ENCODE results near the gene ADARB2. TPM values are rescaled to one million over a fixed set of nuclear protein-coding genes. Genes with fewer than 3 reads are reported as not detected.

Gene ADARB2
- total RNA-seq, 6 experiments from 2014 or later: not detected

DNA sequence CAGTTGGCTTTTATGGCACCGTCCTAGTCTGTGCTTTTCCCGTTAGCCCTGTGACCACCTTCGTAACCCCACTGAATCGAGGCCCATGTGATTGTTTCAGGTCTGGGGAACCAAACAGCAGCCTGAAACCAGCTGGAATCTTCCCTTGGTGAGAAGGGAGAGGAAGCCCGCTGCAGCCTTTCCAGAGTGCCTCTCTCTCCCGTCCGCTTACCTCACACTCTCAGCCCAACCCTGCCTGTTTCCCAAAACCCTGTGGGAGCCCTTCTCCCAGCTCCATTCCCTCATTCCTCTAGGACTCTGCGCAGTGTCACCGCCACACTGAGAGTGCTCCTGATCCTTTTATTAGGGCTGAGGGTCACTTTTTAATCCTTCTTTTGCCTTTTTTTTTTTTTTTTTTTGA is 541.5 kb downstream of the ADARB2 start:
- DNase-seq: no peak

DNA sequence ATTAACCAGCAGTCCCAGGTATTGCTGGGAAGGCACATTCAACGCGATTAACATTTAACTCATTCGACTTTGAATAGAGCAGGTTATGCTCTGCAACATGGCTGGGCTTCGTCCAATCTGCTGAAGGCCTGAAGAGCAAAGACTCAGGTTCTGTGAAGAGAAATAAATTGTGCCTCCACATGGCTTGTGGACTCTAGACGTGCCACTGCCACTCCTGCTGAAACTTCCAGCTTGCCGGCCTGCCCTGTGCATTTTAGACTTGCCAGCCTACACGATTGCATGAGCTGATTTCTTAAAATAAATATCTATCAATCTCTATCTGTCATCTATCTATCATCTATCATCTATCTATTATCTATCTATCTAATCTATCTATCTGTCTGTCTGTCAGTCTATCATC is 543.2 kb downstream of the ADARB2 start:
- Mint-ChIP-seq H3K4me1 (ENCODE audit: low read depth) (no peaks in the 10 kb centered on the region), H3K4me3 (no peak overlapping the region), H3K36me3 (ENCODE audit: low read depth) (no peaks in the 10 kb centered on the region), H3K9me3 (no peaks in the 10 kb centered on the region), H3K27me3 (ENCODE audit: insufficient read depth) (peaks cover 24% of the 10 kb centered on the region), H3K27ac (no peak overlapping the region)
- DNase-seq: no peak
- TF ChIP-seq CTCF (IDR thresholded peaks at IDR 0.05): no peak

More for the DNA sequence above, 541.5 kb downstream of the ADARB2 start:
- no peaks in the 10 kb centered on the region for H3K4me1 Mint-ChIP-seq (ENCODE audit: low read depth)
- H3K27me3 Mint-ChIP-seq (ENCODE audit: insufficient read depth): peaks cover 23% of the 10 kb centered on the region
- H3K36me3 Mint-ChIP-seq (ENCODE audit: low read depth): no peaks in the 10 kb centered on the region
- no peak for TF ChIP-seq CTCF (IDR thresholded peaks at IDR 0.05)
- H3K4me3 Mint-ChIP-seq: no peak overlapping the region
- H3K9me3 Mint-ChIP-seq: no peaks in the 10 kb centered on the region
- no peak overlapping the region for H3K27ac Mint-ChIP-seq

- H3K27me3 Mint-ChIP-seq (ENCODE audit: insufficient read depth): peaks cover 30% of the 10 kb centered on the region
- no peaks in the 10 kb centered on the region for H3K4me1 Mint-ChIP-seq (ENCODE audit: low read depth)
- H3K36me3 Mint-ChIP-seq (ENCODE audit: low read depth): no peaks in the 10 kb centered on the region
- no peaks in the 10 kb centered on the region for H3K9me3 Mint-ChIP-seq
- no peak overlapping the region for H3K4me3 Mint-ChIP-seq
- DNase-seq: no peak
- H3K27ac Mint-ChIP-seq: no peak overlapping the region
- no peak for TF ChIP-seq CTCF (IDR thresholded peaks at IDR 0.05)
Observed at GRCh38 chr10:1193561-1193960, 543.8 kb downstream of the ADARB2 start.

DNA sequence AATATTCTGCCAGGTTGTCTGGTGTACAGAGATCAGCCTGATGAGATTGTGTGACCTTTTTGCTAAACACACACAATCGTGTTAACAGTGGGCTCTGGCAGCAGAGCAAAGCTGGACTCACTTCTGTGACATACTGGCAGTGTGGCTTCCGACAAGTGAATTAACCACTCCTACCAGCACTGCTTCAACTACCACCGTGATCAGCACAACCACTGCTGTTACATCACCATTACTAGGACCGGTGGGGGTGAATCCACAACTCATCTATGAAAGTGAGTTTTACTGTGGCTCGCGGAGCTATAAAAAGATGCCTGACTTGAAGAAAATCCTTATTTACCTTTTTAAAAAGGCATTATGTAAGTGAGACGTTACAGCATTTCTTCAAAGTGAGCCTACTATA is 545.6 kb downstream of the ADARB2 start:
- no peak for DNase-seq
- H3K4me1 Mint-ChIP-seq (ENCODE audit: low read depth): no peaks in the 10 kb centered on the region
- no peak overlapping the region for H3K27ac Mint-ChIP-seq
- no peaks in the 10 kb centered on the region for H3K36me3 Mint-ChIP-seq (ENCODE audit: low read depth)
- no peaks in the 10 kb centered on the region for H3K9me3 Mint-ChIP-seq
- no peak for TF ChIP-seq CTCF (IDR thresholded peaks at IDR 0.05)
- H3K4me3 Mint-ChIP-seq: no peak overlapping the region
- H3K27me3 Mint-ChIP-seq (ENCODE audit: insufficient read depth): peaks cover 35% of the 10 kb centered on the region

DNA sequence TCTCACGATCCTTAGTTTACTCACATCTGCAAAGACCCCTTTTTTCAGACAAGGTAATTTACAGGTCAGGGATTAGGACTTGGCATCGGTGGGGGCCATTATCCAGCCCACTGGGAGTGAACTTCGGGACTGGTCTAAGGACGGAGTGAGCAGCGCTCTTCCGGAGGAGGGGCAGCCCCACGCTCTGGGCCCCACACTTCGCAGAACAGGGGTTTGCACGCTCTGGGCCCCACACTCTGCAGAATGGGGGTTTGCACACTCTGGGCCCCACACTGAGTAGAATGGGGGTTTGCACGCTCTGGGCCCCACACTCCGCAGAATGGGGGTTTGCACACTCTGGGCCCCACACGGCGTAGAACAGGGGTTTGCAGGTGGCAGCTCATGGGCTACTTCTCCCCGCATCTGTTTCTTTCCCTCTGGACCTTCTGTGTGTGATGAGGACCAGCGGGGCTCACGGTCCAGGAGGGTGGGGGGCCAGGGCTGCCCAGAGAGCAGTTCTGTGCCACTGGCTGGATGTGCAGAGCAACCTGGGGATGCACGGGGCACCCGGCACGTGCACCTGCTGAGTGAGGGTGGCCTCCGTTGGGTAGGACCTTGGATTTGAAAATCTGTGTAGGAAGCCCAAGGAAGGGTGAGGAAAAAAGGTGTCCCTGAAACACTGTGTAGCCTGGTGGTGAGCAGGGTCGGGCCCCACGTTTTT is 546.4 kb downstream of the ADARB2 start:
- no peak for DNase-seq
- Mint-ChIP-seq H3K4me1 (ENCODE audit: low read depth) (no peaks in the 10 kb centered on the region), H3K36me3 (ENCODE audit: low read depth) (no peaks in the 10 kb centered on the region), H3K4me3 (no peak overlapping the region), H3K27ac (no peak overlapping the region), H3K9me3 (no peaks in the 10 kb centered on the region), H3K27me3 (ENCODE audit: insufficient read depth) (peaks cover 34% of the 10 kb centered on the region)
- no peak for TF ChIP-seq CTCF (IDR thresholded peaks at IDR 0.05)

DNA sequence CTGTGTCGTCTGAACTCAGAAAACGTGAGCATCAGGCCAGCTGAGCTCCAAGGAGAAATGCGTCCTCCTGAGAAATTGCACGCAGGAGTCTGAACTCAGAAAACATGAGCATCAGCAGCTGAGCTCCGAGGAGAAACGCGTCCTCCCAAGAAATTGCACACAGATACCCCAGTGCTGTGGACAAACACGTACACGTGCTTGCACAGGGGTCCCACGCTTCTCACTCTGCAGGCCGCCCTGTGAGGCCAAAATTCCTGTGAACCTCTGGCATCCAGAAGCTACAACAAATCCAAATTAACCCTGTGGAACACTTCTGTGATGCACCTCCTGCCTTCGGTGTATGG is 547.3 kb downstream of the ADARB2 start:
- no peaks in the 10 kb centered on the region for H3K4me1 Mint-ChIP-seq (ENCODE audit: low read depth)
- H3K4me3 Mint-ChIP-seq: no peak overlapping the region
- no peak overlapping the region for H3K27ac Mint-ChIP-seq
- peaks cover 28% of the 10 kb centered on the region for H3K27me3 Mint-ChIP-seq (ENCODE audit: insufficient read depth)
- no peak for DNase-seq
- no peaks in the 10 kb centered on the region for H3K9me3 Mint-ChIP-seq
- no peak for TF ChIP-seq CTCF (IDR thresholded peaks at IDR 0.05)
- no peaks in the 10 kb centered on the region for H3K36me3 Mint-ChIP-seq (ENCODE audit: low read depth)

Data from HFFc6 (cell line).